Measurements from ENCODE around the gene CSTF1.

CSTF1 gene

DNA sequence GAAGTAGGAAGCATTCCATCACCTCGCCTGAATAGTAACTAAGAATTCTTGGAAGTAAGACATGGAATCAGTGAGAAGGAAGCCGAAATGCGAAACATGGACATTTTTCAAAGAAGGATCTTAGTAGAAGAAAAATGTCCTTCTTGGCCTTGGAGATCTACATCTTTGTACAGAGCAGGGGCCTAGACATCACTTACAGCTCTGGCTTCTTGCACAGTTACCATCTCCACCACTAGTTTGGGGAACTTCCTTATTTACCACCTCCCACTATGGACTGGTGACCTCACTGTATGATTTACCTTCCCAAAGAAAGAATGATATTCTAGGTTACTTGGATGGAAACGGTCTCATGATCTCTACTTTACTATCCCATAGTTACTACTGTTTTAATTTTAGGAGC, 35.4 kb downstream of the CSTF1 start:
- H3K27ac ChIP-seq, result no peak overlapping the region
- TF ChIP-seq, protein P1, sequence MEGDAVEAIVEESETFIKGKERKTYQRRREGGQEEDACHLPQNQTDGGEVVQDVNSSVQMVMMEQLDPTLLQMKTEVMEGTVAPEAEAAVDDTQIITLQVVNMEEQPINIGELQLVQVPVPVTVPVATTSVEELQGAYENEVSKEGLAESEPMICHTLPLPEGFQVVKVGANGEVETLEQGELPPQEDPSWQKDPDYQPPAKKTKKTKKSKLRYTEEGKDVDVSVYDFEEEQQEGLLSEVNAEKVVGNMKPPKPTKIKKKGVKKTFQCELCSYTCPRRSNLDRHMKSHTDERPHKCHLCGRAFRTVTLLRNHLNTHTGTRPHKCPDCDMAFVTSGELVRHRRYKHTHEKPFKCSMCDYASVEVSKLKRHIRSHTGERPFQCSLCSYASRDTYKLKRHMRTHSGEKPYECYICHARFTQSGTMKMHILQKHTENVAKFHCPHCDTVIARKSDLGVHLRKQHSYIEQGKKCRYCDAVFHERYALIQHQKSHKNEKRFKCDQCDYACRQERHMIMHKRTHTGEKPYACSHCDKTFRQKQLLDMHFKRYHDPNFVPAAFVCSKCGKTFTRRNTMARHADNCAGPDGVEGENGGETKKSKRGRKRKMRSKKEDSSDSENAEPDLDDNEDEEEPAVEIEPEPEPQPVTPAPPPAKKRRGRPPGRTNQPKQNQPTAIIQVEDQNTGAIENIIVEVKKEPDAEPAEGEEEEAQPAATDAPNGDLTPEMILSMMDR (conservative IDR thresholded peaks at IDR 0.05), result no peak
- no peak for TF ChIP-seq ZFX (IDR thresholded peaks at IDR 0.05)

DNA sequence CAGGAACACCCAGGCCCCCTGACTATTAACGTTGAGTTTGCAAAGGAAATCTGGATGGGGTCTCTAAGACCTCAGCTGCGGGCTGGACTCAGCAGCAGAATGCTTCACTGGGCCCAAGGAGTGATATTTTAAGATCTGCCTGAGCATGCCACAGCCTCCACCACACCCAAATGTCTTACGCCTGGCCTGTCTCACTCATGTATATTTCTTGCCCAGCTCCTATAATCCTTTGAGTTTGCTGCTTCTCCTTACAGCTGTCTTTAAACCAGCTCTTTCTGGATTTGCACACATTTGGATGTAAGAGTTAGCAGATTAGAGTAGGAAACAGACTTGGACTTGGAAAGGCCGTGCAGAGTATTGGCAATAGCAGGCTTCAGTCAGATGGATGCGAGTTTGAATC, 36.0 kb downstream of the CSTF1 start:
- no peak overlapping the region for H3K27ac ChIP-seq
- TF ChIP-seq, protein P1 (conservative IDR thresholded peaks at IDR 0.05), result no peak
- TF ChIP-seq ZFX (IDR thresholded peaks at IDR 0.05), result no peak

DNA sequence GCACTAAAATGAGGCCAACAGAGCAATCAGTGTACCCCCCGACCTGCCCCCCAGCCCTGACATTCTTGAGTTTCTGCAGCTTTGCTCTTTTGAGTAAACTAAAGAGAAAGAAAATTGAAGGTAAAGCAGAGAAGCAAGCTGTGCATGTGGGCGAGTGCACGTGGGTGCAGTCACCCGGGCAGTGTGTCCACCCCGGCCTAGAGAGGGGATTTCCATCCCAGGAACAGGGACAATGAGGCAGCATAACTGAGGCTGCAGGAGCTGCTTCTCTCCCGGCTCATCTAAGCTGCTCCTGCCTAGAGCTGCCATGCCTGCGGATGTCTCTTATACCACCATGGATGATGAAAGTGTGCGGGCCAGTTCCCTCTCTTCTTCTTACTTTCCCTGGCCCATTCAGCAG, 36.4 kb downstream of the CSTF1 start:
- H3K27ac ChIP-seq, result no peak overlapping the region
- no peak for TF ChIP-seq ZFX (IDR thresholded peaks at IDR 0.05)
- TF ChIP-seq, protein P1 (conservative IDR thresholded peaks at IDR 0.05), result no peak

DNA sequence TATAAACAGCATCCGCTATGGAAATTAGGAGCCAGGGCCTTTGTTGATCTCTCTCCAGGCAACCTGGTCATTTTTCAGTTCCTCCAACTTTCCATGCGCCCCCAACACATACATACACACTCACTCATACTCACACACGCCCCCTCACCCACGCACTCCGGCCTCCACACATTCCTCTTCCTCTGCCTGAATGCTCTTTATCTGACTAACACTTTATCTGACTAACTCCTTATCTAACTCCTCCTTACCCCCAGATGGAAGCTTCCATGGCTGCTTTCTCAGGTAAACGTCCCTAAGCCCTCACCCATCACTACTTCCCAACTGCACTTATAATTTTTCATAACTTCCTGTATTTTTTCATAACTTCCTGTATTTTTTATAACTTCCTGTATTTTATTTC, 37.1 kb downstream of the CSTF1 start:
- TF ChIP-seq, protein P1 (conservative IDR thresholded peaks at IDR 0.05), result no peak
- TF ChIP-seq ZFX (IDR thresholded peaks at IDR 0.05), result no peak
- H3K27ac ChIP-seq, result no peak overlapping the region

DNA sequence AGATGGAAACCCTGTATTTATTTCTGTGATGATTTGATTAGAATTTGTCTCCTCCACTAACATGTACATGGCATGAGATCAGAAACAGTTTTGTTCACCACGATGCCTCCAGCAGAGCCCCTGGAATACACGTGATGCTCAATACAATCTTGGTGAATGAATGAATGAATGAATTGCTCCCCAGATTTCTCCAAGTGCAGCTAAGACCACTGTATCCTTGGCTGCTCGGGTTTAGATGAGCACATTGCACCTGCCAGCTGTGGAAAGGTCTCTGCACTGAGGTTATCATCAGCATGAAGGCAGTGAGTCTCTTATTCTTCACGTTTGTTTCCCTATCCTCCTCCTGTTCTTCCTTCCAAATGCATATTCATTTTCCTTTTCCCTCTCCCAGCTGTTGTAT, 37.5 kb downstream of the CSTF1 start:
- H3K27ac ChIP-seq, result no peak overlapping the region
- no peak for TF ChIP-seq ZFX (IDR thresholded peaks at IDR 0.05)
- TF ChIP-seq, protein P1 (conservative IDR thresholded peaks at IDR 0.05), result no peak

DNA sequence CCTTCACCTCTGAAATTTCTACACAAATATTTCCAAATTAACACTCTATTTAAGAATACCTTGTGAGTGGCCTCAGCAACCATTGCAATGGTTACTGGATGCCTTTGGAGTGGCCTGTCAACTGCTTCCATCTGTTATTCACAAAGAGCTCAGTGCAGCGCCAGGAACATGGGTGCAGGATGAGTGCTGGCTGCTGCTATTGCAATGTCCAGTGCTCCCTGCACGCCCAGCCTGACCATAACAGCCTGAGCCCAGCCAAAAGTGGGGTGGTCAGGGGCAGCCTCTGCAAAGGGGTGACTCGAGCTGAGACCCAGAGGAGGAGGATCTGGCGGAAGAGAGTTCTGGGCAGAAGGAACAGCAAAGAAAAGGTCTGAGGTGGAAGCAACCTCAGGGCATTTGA, 38.0 kb downstream of the CSTF1 start:
- TF ChIP-seq ZFX (IDR thresholded peaks at IDR 0.05), result no peak
- TF ChIP-seq, protein P1 (conservative IDR thresholded peaks at IDR 0.05), result no peak
- H3K27ac ChIP-seq, result no peak overlapping the region

DNA sequence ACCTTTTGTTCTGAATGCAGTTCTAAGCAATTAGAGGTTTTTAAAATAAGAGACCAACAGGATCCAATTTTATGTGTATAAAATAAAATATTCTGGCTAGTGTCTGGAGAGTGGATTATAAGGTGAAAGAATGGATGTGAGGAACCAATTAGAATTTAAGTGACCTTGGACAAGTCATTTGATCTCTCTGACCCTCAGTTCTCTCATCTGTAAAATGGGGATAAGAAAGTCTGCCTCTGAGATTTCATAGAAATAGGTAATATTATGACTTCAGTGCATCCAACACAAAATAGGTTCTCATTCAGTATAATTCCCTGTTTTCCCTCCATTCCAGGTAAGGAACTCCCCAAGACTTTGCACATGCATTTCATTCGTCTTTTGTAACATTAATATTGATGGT, 38.5 kb downstream of the CSTF1 start:
- TF ChIP-seq, protein P1 (conservative IDR thresholded peaks at IDR 0.05), result no peak
- no peak for TF ChIP-seq ZFX (IDR thresholded peaks at IDR 0.05)
- no peak overlapping the region for H3K27ac ChIP-seq

All from C4-2B (cell line).